HepG2 (cell line): ENCODE measurements around the gene CCSER1. TPM values are rescaled to one million over a fixed set of nuclear protein-coding genes. Genes with fewer than 3 reads are reported as not detected.
"Not testable (repeated sequence)": the region's sequence is repeated elsewhere in the genome, so short reads cannot be mapped to it uniquely, and the experiment has no call there.

Source experiments
- ATAC-seq: fragments of 200-7000 bp; cut with Tn5 transposase; 3 replicates; pipeline ENCODE4 v1.9.1; 2020; ENCODE audit warnings: mild to moderate bottlenecking, moderate library complexity
- BruUV-seq: library from RNA; stranded (reverse); fragments of 400-500 nt; replicated peaks from 2 replicates; lab custom pipeline; 2021; lab: Mats Ljungman, UMichigan
- CTCF ChIA-PET: fragments of 300-600 bp; formaldehyde crosslinking; extraction: SDS; loops from one replicate; lab custom pipeline; 2021; ENCODE audit warnings: low total read pairs, inconsistent platforms, low intra/inter-chr PET ratio; lab: Yijun Ruan, JAX
- POLR2A ChIA-PET: fragments of 350-600 bp; sonication (Branson Sonifier 250); formaldehyde crosslinking; loops from one replicate; lab custom pipeline; 2020; ENCODE audit warnings: antibody characterized with exemption, inconsistent platforms; lab: Yijun Ruan, JAX
- DNase-seq: peaks from one replicate; pipeline ENCODE4 v3.0.0-alpha.2; 2015; ENCODE audit warnings: low spot score
- FAIRE-seq: peaks from 3 replicates; lab custom pipeline; 2011; peaks lifted over from hg19 to GRCh38; lab: Jason Lieb, UNC
- H2AFZ ChIP-seq: one replicate; pipeline ENCODE4 v1.6.1; 2011; ENCODE audit warnings: low read length, inconsistent platforms
- H3K27ac ChIP-seq: fragments of 300-600 bp; 3 replicates; pipeline ENCODE4 v1.8.0; 2011; ENCODE audit warnings: mixed run types, mild to moderate bottlenecking, mixed read lengths, low read length, inconsistent platforms; ENCODE audit not compliant: insufficient read depth; ENCODE audit errors: extremely low read length
- H3K27me3 ChIP-seq, 2 experiments: fragments of 200-600 bp in 1 of 2; 2 replicates in 1 of 2; 3 replicates in 1 of 2; pipeline versions ENCODE4 v1.6.0 to v1.8.0; 2011; ENCODE audit warnings: low read length in 2 of 2, mild to moderate bottlenecking in 2 of 2, moderate library complexity in 2 of 2, inconsistent platforms in 1 of 2; ENCODE audit not compliant: insufficient read depth in 2 of 2, control insufficient read depth in 1 of 2
- H3K36me3 ChIP-seq, 2 experiments: fragments of 200-600 bp in 1 of 2; replicated peaks in 1 of 2; 2 replicates in 1 of 2; 3 replicates in 1 of 2; pipeline versions ENCODE4 v1.5.1 to v1.8.0; 2011; ENCODE audit warnings: low read length in 2 of 2, inconsistent platforms in 1 of 2; ENCODE audit not compliant: insufficient read depth in 2 of 2, control insufficient read depth in 1 of 2
- H3K4me1 ChIP-seq: 2 replicates; pipeline ENCODE4 v1.5.1; 2012; ENCODE audit warnings: low read length, inconsistent platforms; ENCODE audit not compliant: insufficient read depth
- H3K4me2 ChIP-seq: 2 replicates; pipeline ENCODE4 v1.6.0; 2011; ENCODE audit warnings: low read depth, low read length, inconsistent platforms
- H3K4me3 ChIP-seq, 3 experiments: fragments of 200-600 bp in 1 of 3; sonication (generic), shearing (Covaris generic) in 1 of 3; replicated peaks in 1 of 3; 2 replicates each; pipeline ENCODE4 v1.5.1; 2011 to 2016; ENCODE audit warnings: low read length in 3 of 3, inconsistent platforms in 2 of 3, low read depth in 2 of 3, mild to moderate bottlenecking in 2 of 3, control low read depth in 1 of 3, mixed read lengths in 1 of 3; ENCODE audit not compliant: insufficient read depth in 1 of 3
- H3K79me2 ChIP-seq: one replicate; pipeline ENCODE4 v1.6.1; 2011; ENCODE audit warnings: low read length, inconsistent platforms; ENCODE audit not compliant: insufficient read depth
- H3K9ac ChIP-seq: 2 replicates; pipeline ENCODE4 v1.6.0; 2011; ENCODE audit warnings: mild to moderate bottlenecking, low read depth, low read length, inconsistent platforms; ENCODE audit not compliant: insufficient read depth
- H3K9me3 ChIP-seq: 2 replicates; pipeline ENCODE4 v1.5.1; 2012; ENCODE audit warnings: mild to moderate bottlenecking, low read length
- H4K20me1 ChIP-seq: 2 replicates; pipeline ENCODE4 v1.6.0; 2011; ENCODE audit warnings: inconsistent platforms, mild to moderate bottlenecking, low read length, moderate library complexity; ENCODE audit not compliant: insufficient read depth
- IRF2 ChIP-seq: IDR thresholded peaks from 2 replicates; pipeline ENCODE4 v1.6.1; 2018; ENCODE audit warnings: missing genetic modification reagents, missing compliant biosample characterization
- NFE2L1 ChIP-seq: sonication (generic); formaldehyde crosslinking; IDR thresholded peaks from 2 replicates; pipeline ENCODE4 v1.4.0; 2020; ENCODE audit warnings: missing genetic modification reagents, mild to moderate bottlenecking, borderline replicate concordance
- TAF1 ChIP-seq: sonication (generic); formaldehyde crosslinking; IDR thresholded peaks from 2 replicates; pipeline ENCODE4 v1.4.0; 2020; ENCODE audit warnings: missing genetic modification reagents
- YEATS4 ChIP-seq: sonication (generic); formaldehyde crosslinking; IDR thresholded peaks from 2 replicates; pipeline ENCODE4 v1.4.0; 2020; ENCODE audit warnings: missing genetic modification reagents, borderline replicate concordance
- ZNF335 ChIP-seq: sonication (generic); formaldehyde crosslinking; IDR thresholded peaks from 2 replicates; pipeline ENCODE4 v1.4.0; 2020; ENCODE audit warnings: missing genetic modification reagents
- ZNF33A ChIP-seq: sonication (generic); formaldehyde crosslinking; IDR thresholded peaks from 2 replicates; pipeline ENCODE4 v1.5.1; 2020; ENCODE audit warnings: missing genetic modification reagents, mild to moderate bottlenecking, moderate library complexity, borderline replicate concordance
- WGBS: methylation state at CpG from one replicate; pipeline ENCODE4 v1.1.6; 2017; ENCODE audit warnings: low lambda C conversion rate; 5-methylcytosine and 5-hydroxymethylcytosine counted together
- in situ Hi-C: cut with HindIII; loops from 2 replicates; pipeline ENCODE4 v1.10.0; 2017; ENCODE audit warnings: low pct_unique_long_range_greater_than_20kb; ENCODE audit not compliant: extremely low pct_ligation_motif_present
- intact Hi-C: fragments of 100-400 bp; cut with micrococcal nuclease; formaldehyde crosslinking; loops from one replicate; pipeline ENCODE4 v1.10.0; 2022; ENCODE audit not compliant: unreplicated experiment
- polyA plus RNA-seq, 8 experiments: library from polyadenylated mRNA; depleted of rRNA in 3 of 8; stranded (reverse) in 7 of 8; unstranded in 1 of 8; fragments of >200 nt; fragmentation: Illumina TruSeq in 4 of 8; extraction: Trizol in 4 of 8; gene quantifications; 2 replicates each; pipeline versions ENCODE4 v1.2.1 to v1.2.3, GENCODE V29; 2011 to 2016; ENCODE audit warnings: low read depth in 4 of 8, missing spikeins in 1 of 8, mixed read lengths in 1 of 8; ENCODE audit not compliant: insufficient read depth in 1 of 8
- total RNA-seq, 5 experiments: library from RNA; depleted of rRNA; stranded (reverse); fragments of >200 nt; fragmentation: Illumina TruSeq; extraction: Trizol; gene quantifications; 2 replicates each; pipeline ENCODE4 v1.2.3, GENCODE V29; 2016; ENCODE audit warnings: low read depth in 1 of 5
- TF ChIP-seq, protein P1 (sequence below): sonication (generic); formaldehyde crosslinking; conservative IDR thresholded peaks from 2 replicates; pipeline ENCODE4 v1.4.0; 2020; ENCODE audit warnings: mild to moderate bottlenecking, missing genetic modification reagents, moderate library complexity
- TF ChIP-seq, protein P2 (sequence below): sonication (generic); formaldehyde crosslinking; IDR thresholded peaks from 2 replicates; pipeline ENCODE4 v1.4.0; 2020; ENCODE audit warnings: mild to moderate bottlenecking, low read depth, missing genetic modification reagents

CCSER1 gene
- total and polyA plus RNA-seq, 2 of the 13 experiments (the other 11 are each of a cell fraction or from before 2014, with no cell fraction given), result not detected

DNA sequence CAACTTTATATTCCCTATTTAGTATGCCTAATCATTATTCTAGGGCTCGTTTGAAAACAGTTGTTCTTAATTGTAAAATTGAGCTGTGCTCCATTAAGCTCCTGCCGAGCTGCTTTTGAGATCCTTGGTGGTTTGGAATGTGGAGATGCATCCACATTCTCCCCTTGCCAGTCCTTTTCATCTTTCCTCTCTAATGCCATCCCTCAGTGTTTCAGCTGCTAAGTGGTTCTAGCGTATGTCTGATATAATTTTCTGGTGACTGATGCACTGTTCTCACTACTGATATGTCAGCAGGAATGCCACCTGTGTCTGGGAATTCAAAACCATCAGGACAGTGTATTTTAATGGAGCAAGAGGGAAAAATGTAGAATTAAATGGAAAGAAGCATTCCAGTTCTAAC is 1085.0 kb downstream of the CCSER1 start:
- ATAC-seq, result no peak
- H3K27me3 ChIP-seq, result no peaks in the 10 kb centered on the region
- no peaks in the 10 kb centered on the region for H3K36me3 ChIP-seq
- no peak overlapping the region for H3K9ac ChIP-seq
- no TSS peak for BruUV-seq
- WGBS, result 1% methylated on average over 3 of the region's 3 CpGs
- H4K20me1 ChIP-seq, result no peaks in the 10 kb centered on the region
- intact Hi-C loops (no loop called here), in situ Hi-C loops (no loop called here)
- ChIA-PET CTCF (no interaction called here), POLR2A (no interaction called here)
- TF ChIP-seq TAF1 (CRISPR knock-in tag), result no peak
- TF ChIP-seq IRF2 (CRISPR knock-in tag), result no peak
- no peak for TF ChIP-seq YEATS4 (CRISPR knock-in tag)
- TF ChIP-seq NFE2L1, result no peak
- TF ChIP-seq, protein P1, sequence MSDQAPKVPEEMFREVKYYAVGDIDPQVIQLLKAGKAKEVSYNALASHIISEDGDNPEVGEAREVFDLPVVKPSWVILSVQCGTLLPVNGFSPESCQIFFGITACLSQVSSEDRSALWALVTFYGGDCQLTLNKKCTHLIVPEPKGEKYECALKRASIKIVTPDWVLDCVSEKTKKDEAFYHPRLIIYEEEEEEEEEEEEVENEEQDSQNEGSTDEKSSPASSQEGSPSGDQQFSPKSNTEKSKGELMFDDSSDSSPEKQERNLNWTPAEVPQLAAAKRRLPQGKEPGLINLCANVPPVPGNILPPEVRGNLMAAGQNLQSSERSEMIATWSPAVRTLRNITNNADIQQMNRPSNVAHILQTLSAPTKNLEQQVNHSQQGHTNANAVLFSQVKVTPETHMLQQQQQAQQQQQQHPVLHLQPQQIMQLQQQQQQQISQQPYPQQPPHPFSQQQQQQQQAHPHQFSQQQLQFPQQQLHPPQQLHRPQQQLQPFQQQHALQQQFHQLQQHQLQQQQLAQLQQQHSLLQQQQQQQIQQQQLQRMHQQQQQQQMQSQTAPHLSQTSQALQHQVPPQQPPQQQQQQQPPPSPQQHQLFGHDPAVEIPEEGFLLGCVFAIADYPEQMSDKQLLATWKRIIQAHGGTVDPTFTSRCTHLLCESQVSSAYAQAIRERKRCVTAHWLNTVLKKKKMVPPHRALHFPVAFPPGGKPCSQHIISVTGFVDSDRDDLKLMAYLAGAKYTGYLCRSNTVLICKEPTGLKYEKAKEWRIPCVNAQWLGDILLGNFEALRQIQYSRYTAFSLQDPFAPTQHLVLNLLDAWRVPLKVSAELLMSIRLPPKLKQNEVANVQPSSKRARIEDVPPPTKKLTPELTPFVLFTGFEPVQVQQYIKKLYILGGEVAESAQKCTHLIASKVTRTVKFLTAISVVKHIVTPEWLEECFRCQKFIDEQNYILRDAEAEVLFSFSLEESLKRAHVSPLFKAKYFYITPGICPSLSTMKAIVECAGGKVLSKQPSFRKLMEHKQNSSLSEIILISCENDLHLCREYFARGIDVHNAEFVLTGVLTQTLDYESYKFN (CRISPR knock-in tag), result no peak
- TF ChIP-seq ZNF33A (CRISPR knock-in tag), result no peak
- TF ChIP-seq ZNF335 (CRISPR knock-in tag), result no peak
- TF ChIP-seq, protein P2, sequence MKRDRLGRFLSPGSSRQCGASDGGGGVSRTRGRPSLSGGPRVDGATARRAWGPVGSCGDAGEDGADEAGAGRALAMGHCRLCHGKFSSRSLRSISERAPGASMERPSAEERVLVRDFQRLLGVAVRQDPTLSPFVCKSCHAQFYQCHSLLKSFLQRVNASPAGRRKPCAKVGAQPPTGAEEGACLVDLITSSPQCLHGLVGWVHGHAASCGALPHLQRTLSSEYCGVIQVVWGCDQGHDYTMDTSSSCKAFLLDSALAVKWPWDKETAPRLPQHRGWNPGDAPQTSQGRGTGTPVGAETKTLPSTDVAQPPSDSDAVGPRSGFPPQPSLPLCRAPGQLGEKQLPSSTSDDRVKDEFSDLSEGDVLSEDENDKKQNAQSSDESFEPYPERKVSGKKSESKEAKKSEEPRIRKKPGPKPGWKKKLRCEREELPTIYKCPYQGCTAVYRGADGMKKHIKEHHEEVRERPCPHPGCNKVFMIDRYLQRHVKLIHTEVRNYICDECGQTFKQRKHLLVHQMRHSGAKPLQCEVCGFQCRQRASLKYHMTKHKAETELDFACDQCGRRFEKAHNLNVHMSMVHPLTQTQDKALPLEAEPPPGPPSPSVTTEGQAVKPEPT (CRISPR knock-in tag), result no peak
- no peak overlapping the region for H3K4me3 ChIP-seq
- H2AFZ ChIP-seq, result no peak overlapping the region
- no peaks in the 10 kb centered on the region for H3K79me2 ChIP-seq
- no peak for FAIRE-seq
- DNase-seq, result no peak
- H3K4me2 ChIP-seq, result no peak overlapping the region
- no peak overlapping the region for H3K27ac ChIP-seq
- H3K9me3 ChIP-seq, result no peaks in the 10 kb centered on the region
- no peaks in the 10 kb centered on the region for H3K4me1 ChIP-seq

DNA sequence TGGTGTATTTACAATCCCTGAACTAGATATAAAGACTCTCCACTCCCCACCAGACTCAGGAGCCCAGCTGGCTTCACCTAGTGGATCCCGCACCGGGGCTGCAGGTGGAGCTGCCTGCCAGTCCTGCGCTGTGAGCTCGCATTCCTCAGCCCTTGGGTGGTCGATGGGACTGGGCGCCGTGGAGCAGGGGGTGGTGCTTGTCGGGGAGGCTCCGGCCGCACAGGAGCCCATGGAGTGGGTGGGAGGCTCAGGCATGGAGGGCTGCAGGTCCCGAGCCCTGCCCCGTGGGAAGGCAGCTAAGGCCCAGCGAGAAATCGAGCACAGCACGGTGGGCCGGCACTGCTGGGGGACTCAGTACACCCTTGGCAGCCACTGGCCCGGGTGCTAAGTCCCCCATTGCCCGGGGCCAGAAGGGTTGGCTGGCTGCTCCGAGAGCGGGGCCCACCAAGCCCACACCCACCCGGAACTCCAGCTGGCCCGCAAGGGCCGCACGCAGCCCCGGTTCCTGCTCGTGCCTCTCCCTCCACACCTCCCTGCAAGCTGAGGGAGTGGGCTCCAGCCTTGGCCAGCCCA is 1090.7 kb downstream of the CCSER1 start:
- H4K20me1 ChIP-seq, H3K79me2 ChIP-seq, CTCF ChIA-PET, H3K27ac ChIP-seq, H3K9ac ChIP-seq, POLR2A ChIA-PET, FAIRE-seq, H3K9me3 ChIP-seq, in situ Hi-C loops, intact Hi-C loops, DNase-seq, BruUV-seq, H3K36me3 ChIP-seq, ATAC-seq, H2AFZ ChIP-seq, H3K4me2 ChIP-seq, H3K27me3 ChIP-seq, H3K4me3 ChIP-seq, H3K4me1 ChIP-seq: not testable (repeated sequence)
- no CpG with 5 or more reads among the region's 26 CpGs for WGBS
